Tibial artery (tissue), 4 donors: Measurements from ENCODE around the gene UBE2K.
"Not testable (repeated sequence)": the region's sequence is repeated elsewhere in the genome, so short reads cannot be mapped to it uniquely, and the experiment has no call there.

Source experiments
- DNase-seq, 2 donors: peaks; one replicate each; pipeline ENCODE4 v3.0.0-alpha.2; 2019
- H3K27ac ChIP-seq, 2 donors: fragments of 200-600 bp; sonication (generic) in 1 of 2; 1 replicate in 1 of 2; 2 replicates in 1 of 2; pipeline ENCODE4 v1.5.1; 2018 to 2019; ENCODE audit warnings: mild to moderate bottlenecking in 1 of 2
- H3K27me3 ChIP-seq, 2 donors: fragments of 200-600 bp; sonication (generic) in 1 of 2; one replicate each; pipeline versions ENCODE4 v1.5.1 to v1.6.0; 2016 to 2019
- H3K36me3 ChIP-seq, 3 donors: fragments of 200-600 bp; sonication (generic) in 2 of 3; one replicate each; pipeline ENCODE4 v1.5.1; 2016 to 2019; ENCODE audit warnings: mild to moderate bottlenecking in 2 of 3
- H3K4me1 ChIP-seq, 4 donors: fragments of 200-600 bp; sonication (generic) in 2 of 4; 1 replicate in 3 of 4; 2 replicates in 1 of 4; pipeline ENCODE4 v1.5.1; 2016 to 2019
- H3K4me3 ChIP-seq, 2 donors: fragments of 200-600 bp; sonication (generic) in 1 of 2; 1 replicate in 1 of 2; 2 replicates in 1 of 2; pipeline ENCODE4 v1.5.1; 2018 to 2019; ENCODE audit warnings: mild to moderate bottlenecking in 2 of 2
- H3K9me3 ChIP-seq, 3 donors: fragments of 200-600 bp; sonication (generic) in 1 of 3; one replicate each; pipeline ENCODE4 v1.5.1; 2016 to 2019
- intact Hi-C: fragments of 100-400 bp; cut with DNase I; formaldehyde crosslinking; loops from one replicate; pipeline ENCODE4 v1.15.0; 2023; ENCODE audit warnings: low total_unique reads
- TF ChIP-seq, protein P1 (sequence below), 2 experiments: fragments of 200-600 bp in 1 of 2; fragments of 450-650 bp in 1 of 2; IDR thresholded peaks; one replicate each; pipeline ENCODE4 v1.5.1; 2017 to 2019; ENCODE audit warnings: antibody characterized with exemption in 2 of 2, mild to moderate bottlenecking in 1 of 2, moderate library complexity in 1 of 2

The UBE2K gene, protein sequence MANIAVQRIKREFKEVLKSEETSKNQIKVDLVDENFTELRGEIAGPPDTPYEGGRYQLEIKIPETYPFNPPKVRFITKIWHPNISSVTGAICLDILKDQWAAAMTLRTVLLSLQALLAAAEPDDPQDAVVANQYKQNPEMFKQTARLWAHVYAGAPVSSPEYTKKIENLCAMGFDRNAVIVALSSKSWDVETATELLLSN

DNA sequence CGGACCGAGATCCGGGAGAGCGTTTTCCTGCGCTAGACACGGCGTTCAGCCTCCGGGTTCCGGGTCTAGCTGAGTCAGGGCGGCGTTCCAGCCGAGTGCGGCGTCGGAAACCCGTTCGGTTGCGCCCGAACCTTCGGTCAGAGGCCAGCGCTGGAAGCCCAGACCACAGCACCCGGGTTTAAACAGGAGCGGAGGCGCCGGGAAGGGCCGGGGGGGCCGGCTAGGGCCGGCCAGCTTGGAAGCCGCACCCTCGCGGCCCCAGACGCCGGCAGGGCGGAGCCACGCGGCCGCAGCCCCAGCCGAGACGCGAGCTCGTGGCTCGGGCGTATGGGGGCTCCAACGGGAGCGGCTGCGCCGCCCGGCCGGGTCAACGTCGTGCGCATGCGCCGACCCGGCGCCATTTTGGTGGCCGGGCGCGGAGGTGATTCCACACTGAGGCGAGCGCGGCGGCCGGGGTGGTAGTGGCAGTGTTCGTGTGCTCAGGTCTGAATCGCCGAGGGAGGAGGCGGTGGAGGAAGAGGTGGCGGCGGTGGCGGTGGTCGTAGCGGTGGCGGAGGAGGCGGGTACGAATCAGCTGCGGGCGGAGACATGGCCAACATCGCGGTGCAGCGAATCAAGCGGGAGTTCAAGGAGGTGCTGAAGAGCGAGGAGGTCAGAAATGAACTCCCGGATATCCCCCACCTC lies at the start of gene UBE2K:
Gene UBE2K (plus strand): TSS at position 397 of the 684 bp plus-strand sequence. CDS start 192 bp downstream, at position 589.
- Histone ChIP-seq H3K27ac (peak within 1 kb of the TSS; percentile 90 to 91), H3K27me3 (no peaks in the 10 kb centered on the region), H3K4me3 (peak within 1 kb of the TSS; percentile 84 to 95), H3K36me3 (peaks cover 0 to 6% (median 3%) of the 10 kb centered on the region in 3 donors), H3K4me1 (peaks cover 0 to 46% (median 7%) of the 10 kb centered on the region in 4 donors), H3K9me3 (no peaks in the 10 kb centered on the region)
- peak; percentile 80 to 94 for DNase-seq
- TF ChIP-seq, protein P1, sequence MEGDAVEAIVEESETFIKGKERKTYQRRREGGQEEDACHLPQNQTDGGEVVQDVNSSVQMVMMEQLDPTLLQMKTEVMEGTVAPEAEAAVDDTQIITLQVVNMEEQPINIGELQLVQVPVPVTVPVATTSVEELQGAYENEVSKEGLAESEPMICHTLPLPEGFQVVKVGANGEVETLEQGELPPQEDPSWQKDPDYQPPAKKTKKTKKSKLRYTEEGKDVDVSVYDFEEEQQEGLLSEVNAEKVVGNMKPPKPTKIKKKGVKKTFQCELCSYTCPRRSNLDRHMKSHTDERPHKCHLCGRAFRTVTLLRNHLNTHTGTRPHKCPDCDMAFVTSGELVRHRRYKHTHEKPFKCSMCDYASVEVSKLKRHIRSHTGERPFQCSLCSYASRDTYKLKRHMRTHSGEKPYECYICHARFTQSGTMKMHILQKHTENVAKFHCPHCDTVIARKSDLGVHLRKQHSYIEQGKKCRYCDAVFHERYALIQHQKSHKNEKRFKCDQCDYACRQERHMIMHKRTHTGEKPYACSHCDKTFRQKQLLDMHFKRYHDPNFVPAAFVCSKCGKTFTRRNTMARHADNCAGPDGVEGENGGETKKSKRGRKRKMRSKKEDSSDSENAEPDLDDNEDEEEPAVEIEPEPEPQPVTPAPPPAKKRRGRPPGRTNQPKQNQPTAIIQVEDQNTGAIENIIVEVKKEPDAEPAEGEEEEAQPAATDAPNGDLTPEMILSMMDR (IDR thresholded peaks at IDR 0.05): no peak
- intact Hi-C loops: loop anchor here (1.0 to 5.0 kb wide), 3 partner anchors 171 to 359 kb away; partner anchors contain the start of genes N4BP2, PDS5A and UGDH

DNA sequence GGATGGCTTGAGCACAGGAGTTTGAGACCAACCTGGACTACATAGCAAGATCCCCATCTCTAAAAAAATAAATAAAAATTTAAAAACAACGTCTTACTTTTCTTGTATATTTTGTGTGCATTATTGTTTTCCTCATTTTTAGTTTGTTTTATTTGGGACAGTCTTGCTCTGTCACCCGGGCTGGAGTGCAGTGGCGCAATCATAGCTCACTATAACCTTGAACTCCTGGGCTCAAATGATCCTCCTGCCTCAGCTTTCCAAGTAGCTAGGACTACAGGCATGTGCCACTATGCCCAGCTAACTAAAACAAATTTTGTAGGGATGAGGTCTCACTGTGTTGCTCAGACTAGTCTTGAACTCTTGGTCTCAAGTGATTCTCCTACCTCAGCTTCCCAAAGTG lies 49.7 kb upstream of the UBE2K start:
- intact Hi-C loops: no loop called here
- Histone ChIP-seq H3K27ac (no peak overlapping the region), H3K27me3 (no peaks in the 10 kb centered on the region), H3K9me3 (no peaks in the 10 kb centered on the region), H3K4me3 (no peak overlapping the region), H3K36me3 (no peaks in the 10 kb centered on the region), H3K4me1 (no peaks in the 10 kb centered on the region)
- TF ChIP-seq, protein P1 (IDR thresholded peaks at IDR 0.05): no peak
- no peak for DNase-seq

DNA sequence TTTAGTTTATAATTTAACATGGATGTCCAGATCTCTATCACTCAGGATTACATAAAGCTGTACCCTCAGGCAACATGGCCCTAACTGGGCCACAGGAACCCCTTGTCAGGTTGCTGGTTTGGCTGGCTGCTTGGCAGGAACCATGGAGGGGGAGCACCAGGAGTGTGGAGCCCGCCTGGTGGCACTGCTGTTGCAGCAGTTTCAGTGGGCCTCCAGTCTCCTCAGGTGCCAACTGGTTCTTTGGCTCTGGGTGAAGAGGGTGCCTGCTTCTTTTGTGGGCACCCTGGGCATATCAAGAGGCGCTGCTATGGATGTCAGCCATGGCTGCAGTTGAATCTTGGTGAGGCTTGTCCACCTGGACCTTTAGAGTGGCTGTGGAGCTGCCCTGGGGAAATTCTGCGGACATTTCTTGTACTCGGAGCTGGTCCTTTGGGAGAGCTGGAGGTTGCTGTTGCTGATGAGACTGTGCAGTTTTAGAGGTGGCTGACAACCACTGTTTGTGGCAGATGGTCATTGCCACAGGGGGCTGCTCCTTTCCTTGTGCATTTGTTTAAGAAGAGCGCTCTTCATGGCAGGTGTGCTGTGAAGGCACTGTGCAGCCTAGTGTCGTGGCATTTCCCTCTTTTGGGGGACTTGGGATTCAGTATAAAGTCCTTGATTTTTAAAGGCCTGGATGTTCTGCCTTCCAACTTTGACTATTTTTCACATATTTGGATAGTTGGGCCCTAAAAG lies 48.9 kb upstream of the UBE2K start:
- DNase-seq: no peak
- intact Hi-C loops: no loop called here
- H3K27ac ChIP-seq: no peak overlapping the region

DNA sequence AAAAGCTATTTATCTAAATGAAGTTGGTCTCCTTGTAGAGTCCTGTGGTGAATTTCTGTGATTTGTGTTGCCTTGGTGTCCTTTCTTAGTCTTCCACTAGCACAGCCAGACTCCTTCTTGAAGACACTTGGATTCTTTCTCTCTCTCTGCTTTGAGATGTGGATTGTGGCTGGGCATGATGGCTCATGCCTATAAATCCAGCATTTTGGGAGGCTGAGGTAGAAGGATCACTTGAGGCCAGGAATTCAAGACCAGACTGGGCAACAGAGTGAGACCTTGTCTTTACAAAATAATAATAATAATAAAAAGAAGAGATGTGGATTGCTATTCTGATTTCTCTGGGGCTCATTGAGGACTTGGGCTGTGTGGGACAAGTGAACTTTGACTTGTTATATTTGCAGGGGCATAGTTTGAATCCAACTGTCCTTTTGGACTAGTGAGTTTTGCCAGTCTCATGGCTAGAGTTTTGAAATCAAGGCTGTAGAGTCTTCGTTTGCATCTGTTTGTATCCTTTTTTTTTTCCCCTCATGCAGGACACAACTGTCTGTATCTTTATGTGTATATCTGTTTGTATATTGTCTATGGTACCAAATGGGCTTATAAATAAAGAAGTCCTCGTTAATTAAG lies 48.2 kb upstream of the UBE2K start:
- no peaks in the 10 kb centered on the region for H3K4me1 ChIP-seq
- H3K27me3 ChIP-seq: no peaks in the 10 kb centered on the region
- H3K9me3 ChIP-seq: no peaks in the 10 kb centered on the region
- H3K27ac ChIP-seq: no peak overlapping the region
- TF ChIP-seq, protein P1 (IDR thresholded peaks at IDR 0.05): no peak
- H3K36me3 ChIP-seq: no peaks in the 10 kb centered on the region
- H3K4me3 ChIP-seq: no peak overlapping the region
- intact Hi-C loops: no loop called here
- DNase-seq: no peak

More for the DNA sequence above, 48.9 kb upstream of the UBE2K start:
- H3K4me1 ChIP-seq: no peaks in the 10 kb centered on the region
- H3K4me3 ChIP-seq: no peak overlapping the region
- TF ChIP-seq, protein P1 (IDR thresholded peaks at IDR 0.05): no peak
- no peaks in the 10 kb centered on the region for H3K27me3 ChIP-seq
- H3K9me3 ChIP-seq: no peaks in the 10 kb centered on the region
- H3K36me3 ChIP-seq: no peaks in the 10 kb centered on the region

DNA sequence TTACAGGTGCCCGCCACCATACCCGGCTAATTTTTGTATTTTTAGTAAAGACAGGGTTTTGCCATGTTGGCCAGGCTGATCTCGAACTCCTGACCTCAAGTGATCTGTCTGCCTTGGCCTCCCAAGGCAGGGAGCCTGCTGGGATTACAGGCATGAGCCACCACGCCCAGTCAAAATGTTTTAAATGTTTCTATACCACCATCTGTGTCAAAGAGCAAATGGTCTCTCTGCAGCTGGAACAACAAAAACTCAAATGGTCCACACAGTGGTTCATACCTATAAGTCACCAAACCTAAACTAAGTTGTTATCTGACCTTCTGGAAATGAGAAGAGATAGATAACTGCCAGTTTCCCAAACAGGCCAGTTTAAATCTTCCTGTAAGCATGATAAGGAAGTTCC lies 46.4 kb upstream of the UBE2K start:
- intact Hi-C loops, H3K27ac ChIP-seq, H3K4me3 ChIP-seq, H3K4me1 ChIP-seq, DNase-seq, H3K9me3 ChIP-seq, H3K36me3 ChIP-seq, H3K27me3 ChIP-seq: not testable (repeated sequence)
